Measurements from ENCODE around the gene TTC24. TPM values are rescaled to one million over a fixed set of nuclear protein-coding genes. Genes with fewer than 3 reads are reported as not detected.

Gene TTC24
- total and polyA plus RNA-seq, 4 donors, result 0.12 to 0.31 (median 0.23) TPM; not detected in 1

GRCh38 chr1:156577550-156577949, 2.0 kb upstream of the TTC24 start:
- no peak for TF ChIP-seq CTCF (IDR thresholded peaks at IDR 0.05; ENCODE audit: control extremely low read depth, extremely low read depth)
- no peak for ATAC-seq (ENCODE audit: insufficient read depth, low FRiP score)
- WGBS, 2 donors, result 90 to 94% methylated on average over 3 of the region's 3 CpGs

GRCh38 chr1:156578055-156578454, 1.5 kb upstream of the TTC24 start:
- ATAC-seq (ENCODE audit: insufficient read depth, low FRiP score), result no peak
- TF ChIP-seq CTCF (IDR thresholded peaks at IDR 0.05; ENCODE audit: control extremely low read depth, extremely low read depth), result no peak
- no peaks in the 10 kb centered on the region for H3K27me3 ChIP-seq (ENCODE audit: control insufficient read depth in 3 of 3, insufficient read depth in 3 of 3, low read length in 2 of 3)
- no peak overlapping the region for H3K27ac ChIP-seq (ENCODE audit: low read depth in 1 of 2, low read length in 1 of 2)
- no peaks in the 10 kb centered on the region for H3K4me1 ChIP-seq (ENCODE audit: control insufficient read depth in 5 of 5, insufficient read depth in 5 of 5, low read length in 5 of 5)
- no peak overlapping the region for H3K9ac ChIP-seq (ENCODE audit: insufficient read depth in 1 of 2, low read length in 2 of 2)
- 56 to 79% methylated on average over 3 to 6 of the region's 7 CpGs for WGBS, 2 donors
- no peaks in the 10 kb centered on the region for H3K36me3 ChIP-seq (ENCODE audit: control insufficient read depth in 4 of 4, insufficient read depth in 4 of 4, low read length in 4 of 4)
- no peaks in the 10 kb centered on the region for H3K9me3 ChIP-seq (ENCODE audit: control insufficient read depth in 4 of 4, insufficient read depth in 3 of 4, low read length in 3 of 4)
- H3K4me3 ChIP-seq, result no peak overlapping the region
- DNase-seq, result no peak

More at GRCh38 chr1:156577550-156577949, 2.0 kb upstream of the TTC24 start:
- Histone ChIP-seq H3K9ac (ENCODE audit: insufficient read depth in 1 of 2, low read length in 2 of 2) (no peak overlapping the region), H3K27me3 (ENCODE audit: control insufficient read depth in 3 of 3, insufficient read depth in 3 of 3, low read length in 2 of 3) (no peaks in the 10 kb centered on the region), H3K9me3 (ENCODE audit: control insufficient read depth in 4 of 4, insufficient read depth in 3 of 4, low read length in 3 of 4) (no peaks in the 10 kb centered on the region), H3K4me1 (ENCODE audit: control insufficient read depth in 5 of 5, insufficient read depth in 5 of 5, low read length in 5 of 5) (peaks cover 0 to 2% (median 0%) of the 10 kb centered on the region in 5 donors), H3K27ac (ENCODE audit: low read depth in 1 of 2, low read length in 1 of 2) (no peak overlapping the region), H3K4me3 (no peak overlapping the region), H3K36me3 (ENCODE audit: control insufficient read depth in 4 of 4, insufficient read depth in 4 of 4, low read length in 4 of 4) (no peaks in the 10 kb centered on the region)
- DNase-seq, result no peak

GRCh38 chr1:156581661-156582387, 2.3 kb downstream of the TTC24 start:
- no peak for DNase-seq

More at GRCh38 chr1:156581661-156582387, 2.3 kb downstream of the TTC24 start:
- Histone ChIP-seq H3K4me3 (no peak overlapping the region), H3K9ac (ENCODE audit: insufficient read depth in 1 of 2, low read length in 2 of 2) (no peak overlapping the region), H3K9me3 (ENCODE audit: control insufficient read depth in 4 of 4, insufficient read depth in 3 of 4, low read length in 3 of 4) (no peaks in the 10 kb centered on the region), H3K27me3 (ENCODE audit: control insufficient read depth in 3 of 3, insufficient read depth in 3 of 3, low read length in 2 of 3) (peaks cover 0 to 2% (median 0%) of the 10 kb centered on the region in 3 donors), H3K4me1 (ENCODE audit: control insufficient read depth in 5 of 5, insufficient read depth in 5 of 5, low read length in 5 of 5) (no peaks in the 10 kb centered on the region), H3K36me3 (ENCODE audit: control insufficient read depth in 4 of 4, insufficient read depth in 4 of 4, low read length in 4 of 4) (no peaks in the 10 kb centered on the region), H3K27ac (ENCODE audit: low read depth in 1 of 2, low read length in 1 of 2) (no peak overlapping the region)
- 57 to 75% methylated on average over 21 of the region's 21 CpGs for WGBS, 2 donors
- no peak for TF ChIP-seq CTCF (IDR thresholded peaks at IDR 0.05; ENCODE audit: control extremely low read depth, extremely low read depth)
- ATAC-seq (ENCODE audit: insufficient read depth, low FRiP score), result no peak
